ENCODE data around the gene DHRS7. TPM values are rescaled to one million over a fixed set of nuclear protein-coding genes. Genes with fewer than 3 reads are reported as not detected.

DHRS7 gene
- total and polyA plus RNA-seq, 12 donors: 41.3 to 248 (median 158) TPM

GRCh38 chr14:60199321-60199720, 34.1 kb upstream of the DHRS7 start:
- Histone ChIP-seq H3K27ac (no peak overlapping the region), H3K4me1 (replicated peaks in 1 of 2) (no peaks in the 10 kb centered on the region), H3K27me3 (no peaks in the 10 kb centered on the region), H3K9me3 (replicated peaks in 1 of 3) (no peaks in the 10 kb centered on the region), H3K36me3 (replicated peaks in 1 of 2) (no peaks in the 10 kb centered on the region), H3K4me3 (no peak overlapping the region)
- intact Hi-C loops (cut with DNase I): no loop called here
- no peak for DNase-seq
- TF ChIP-seq CTCF (IDR thresholded peaks at IDR 0.05): no peak
- TF ChIP-seq POLR2A (IDR thresholded peaks at IDR 0.05): no peak

- 70 to 82% (median 71%) methylated on average over 1 of the region's 1 CpG; no CpG with 5 or more reads in 1 of the 4 donors for WGBS, 4 donors
- H3K36me3 ChIP-seq (replicated peaks in 1 of 2): no peaks in the 10 kb centered on the region
Measured at GRCh38 chr14:60197629-60198303, 32.6 kb upstream of the DHRS7 start.

GRCh38 chr14:60196291-60196690, 31.1 kb upstream of the DHRS7 start:
- no peak for TF ChIP-seq CTCF (IDR thresholded peaks at IDR 0.05)
- H3K4me3 ChIP-seq: no peak overlapping the region
- H3K27ac ChIP-seq: no peak overlapping the region
- no peaks in the 10 kb centered on the region for H3K27me3 ChIP-seq
- WGBS, 4 donors: 43 to 52% (median 50%) methylated on average over 2 of the region's 2 CpGs
- no peaks in the 10 kb centered on the region for H3K9me3 ChIP-seq (replicated peaks in 1 of 3)
- H3K36me3 ChIP-seq (replicated peaks in 1 of 2): no peaks in the 10 kb centered on the region
- H3K4me1 ChIP-seq (replicated peaks in 1 of 2): no peaks in the 10 kb centered on the region
- intact Hi-C loops (cut with DNase I): no loop called here
- DNase-seq: no peak

More at GRCh38 chr14:60197629-60198303, 32.6 kb upstream of the DHRS7 start:
- intact Hi-C loops (cut with DNase I): no loop called here
- Histone ChIP-seq H3K27ac (no peak overlapping the region), H3K4me3 (no peak overlapping the region), H3K4me1 (replicated peaks in 1 of 2) (no peaks in the 10 kb centered on the region), H3K27me3 (no peaks in the 10 kb centered on the region), H3K9me3 (replicated peaks in 1 of 3) (no peaks in the 10 kb centered on the region)
- no peak for DNase-seq
- TF ChIP-seq POLR2A (IDR thresholded peaks at IDR 0.05) (no peak), CTCF (IDR thresholded peaks at IDR 0.05) (no peak)

GRCh38 chr14:60195179-60195810, 30.1 kb upstream of the DHRS7 start:
- no peak overlapping the region for H3K4me3 ChIP-seq
- TF ChIP-seq CTCF (IDR thresholded peaks at IDR 0.05) (no peak), POLR2A (IDR thresholded peaks at IDR 0.05) (no peak)
- WGBS, 4 donors: 86 to 94% (median 90%) methylated on average over 5 of the region's 5 CpGs
- intact Hi-C loops (cut with DNase I): no loop called here
- H3K9me3 ChIP-seq (replicated peaks in 1 of 3): no peaks in the 10 kb centered on the region
- no peak overlapping the region for H3K27ac ChIP-seq
- no peaks in the 10 kb centered on the region for H3K4me1 ChIP-seq (replicated peaks in 1 of 2)
- no peaks in the 10 kb centered on the region for H3K27me3 ChIP-seq
- no peak for DNase-seq
- no peaks in the 10 kb centered on the region for H3K36me3 ChIP-seq (replicated peaks in 1 of 2)
